ENCODE data around the gene SEMA4A. TPM values are rescaled to one million over a fixed set of nuclear protein-coding genes. Genes with fewer than 3 reads are reported as not detected.

SEMA4A gene
- total and polyA plus RNA-seq, 9 of the 15 experiments (the other 6 are each of a cell fraction or from before 2014, with no cell fraction given): 0.04 to 1.7 (median 0.45) TPM

GRCh38 chr1:156143765-156144489 lies 9.5 kb upstream of the SEMA4A start:
- H3K4me3 ChIP-seq: no peak overlapping the region
- ATAC-seq (no peak), FAIRE-seq (peak; percentile 19), DNase-seq (ENCODE audit: extremely low read depth in 1 of 4, low spot score in 3 of 4) (no peak)
- H3K27me3 ChIP-seq (ENCODE audit: control insufficient read depth in 2 of 2, insufficient read depth in 2 of 2, low read length in 2 of 2): no peaks in the 10 kb centered on the region
- no TSS peak for BruUV-seq (replicated peaks)
- in situ Hi-C loops (cut with MboI): no loop called here
- H3K9ac ChIP-seq (ENCODE audit: insufficient read depth in 1 of 2, low read depth in 2 of 2, low read length in 2 of 2): no peak overlapping the region; a peak in 1 of 4 replicates
- no peak overlapping the region for H3K27ac ChIP-seq (ENCODE audit: extremely low read depth, low read depth, low read length)
- peaks cover 6% of the 10 kb centered on the region; the same call in 1 of the 3 replicates for H3K36me3 ChIP-seq (ENCODE audit: control insufficient read depth, insufficient read depth, low read length)
- ChIA-PET POLR2A (interaction anchor here (0.6 to 1.4 kb wide), 6 partner anchors 11 to 191 kb away, joined by 3 to 4 read pairs (median 3); partner anchors contain the start of gene PMF1), CTCF (ENCODE audit: low intra/inter-chr PET ratio) (no interaction called here)
- WGBS (ENCODE audit: insufficient coverage, low coverage, missing lambda C conversion rate): 28% methylated on average over 11 of the region's 11 CpGs
- 0 out of 2 replicates have a peak, but pooled peaks cover 5% of the 10 kb centered on the region for H4K20me1 ChIP-seq (replicated peaks; ENCODE audit: control insufficient read depth, insufficient read depth, low read length)
- H3K79me2 ChIP-seq (ENCODE audit: control insufficient read depth, insufficient read depth, low read length): no peaks in the 10 kb centered on the region
- intact Hi-C loops (cut with micrococcal nuclease): no loop called here
- no peaks in the 10 kb centered on the region for H3K9me3 ChIP-seq (replicated peaks; ENCODE audit: control insufficient read depth, insufficient read depth, low read depth, low read length)
- H2AFZ ChIP-seq (ENCODE audit: low read depth, low read length): no peak overlapping the region
- H3K4me1 ChIP-seq (replicated peaks in 1 of 2; ENCODE audit: control insufficient read depth in 2 of 2, insufficient read depth in 2 of 2, low read length in 2 of 2): peaks cover 5 to 16% of the 10 kb centered on the region in 2 experiments; a peak in 3 of 5 replicates
- TF ChIP-seq OTX1 (CRISPR knock-in tag; IDR thresholded peaks at IDR 0.05) (no peak), ZBTB49 (CRISPR knock-in tag; IDR thresholded peaks at IDR 0.05; ENCODE audit: borderline replicate concordance) (no peak), PBX2 (CRISPR knock-in tag; IDR thresholded peaks at IDR 0.05; ENCODE audit: low read depth) (no peak), PBX2 (tag; conservative IDR thresholded peaks at IDR 0.05; ENCODE audit: low read depth) (peak; percentile 69), ZNF280B (CRISPR knock-in tag; IDR thresholded peaks at IDR 0.05) (no peak), RCOR1 (IDR thresholded peaks at IDR 0.05; ENCODE audit: borderline replicate concordance in 1 of 2, low read depth in 2 of 2, low read length in 2 of 2) (0 out of 4 replicates have a peak, but pooled peaks of 1 of the 2 experiments have one; percentile 22), CTBP1 (IDR thresholded peaks at IDR 0.05; ENCODE audit: borderline replicate concordance) (peak; percentile 49; the same call in 1 of the 2 replicates), MEIS2 (IDR thresholded peaks at IDR 0.05; ENCODE audit: partially characterized antibody) (peak; percentile 64), TBP (optimal IDR thresholded peaks at IDR 0.05; ENCODE audit: low read depth, low read length) (no peak)
- no peaks in the 10 kb centered on the region for H3K9me1 ChIP-seq (ENCODE audit: control insufficient read depth, insufficient read depth, low read length)
- H3K4me2 ChIP-seq (ENCODE audit: insufficient read depth, low read length): no peak overlapping the region
